D721Med (cell line): ENCODE measurements around the gene CARD10.
"Not testable (repeated sequence)": the region's sequence is repeated elsewhere in the genome, so short reads cannot be mapped to it uniquely, and the experiment has no call there.

Experiments
- DNase-seq: peaks from one replicate; pipeline ENCODE4 v3.0.0; 2011; ENCODE audit warnings: low spot score; ENCODE audit not compliant: insufficient read length
- FAIRE-seq: peaks from 2 replicates; lab custom pipeline; 2011; peaks lifted over from hg19 to GRCh38; lab: Jason Lieb, UNC
- CTCF ChIP-seq: IDR thresholded peaks from 2 replicates; pipeline ENCODE4 v1.5.1; 2012; ENCODE audit warnings: mild to moderate bottlenecking, control low read depth; ENCODE audit not compliant: insufficient read depth; ENCODE audit errors: missing control alignments

Gene CARD10

GRCh38 chr22:37474447-37475090, 44.6 kb downstream of the CARD10 start:
- DNase-seq: no peak
- TF ChIP-seq CTCF: no peak
- no peak for FAIRE-seq

GRCh38 chr22:37473437-37473946, 45.7 kb downstream of the CARD10 start:
- DNase-seq (no peak), FAIRE-seq (no peak)
- no peak for TF ChIP-seq CTCF

- DNase-seq (no peak), FAIRE-seq (no peak)
- TF ChIP-seq CTCF: peak; percentile 38
Measured at GRCh38 chr22:37472418-37473006, 46.7 kb downstream of the CARD10 start.

GRCh38 chr22:37471727-37472417, 47.3 kb downstream of the CARD10 start:
- FAIRE-seq (no peak), DNase-seq (no peak)
- TF ChIP-seq CTCF: no peak

GRCh38 chr22:37470087-37470445, 49.1 kb downstream of the CARD10 start:
- FAIRE-seq (no peak), DNase-seq (no peak)
- TF ChIP-seq CTCF: no peak

GRCh38 chr22:37469416-37470086, 49.7 kb downstream of the CARD10 start:
- FAIRE-seq (no peak), DNase-seq (no peak)
- TF ChIP-seq CTCF: no peak

GRCh38 chr22:37468201-37468695, 51.0 kb downstream of the CARD10 start:
- DNase-seq, FAIRE-seq: not testable (repeated sequence)
